HG03103 (cell line): Measurements from ENCODE around the gene KATNB1.

Source experiments
- ATAC-seq: cut with Tn5 transposase; IDR thresholded peaks from one replicate; pipeline ENCODE4 v1.9.1; 2021; ENCODE audit warnings: low read depth; ENCODE audit not compliant: unreplicated experiment

Gene KATNB1, protein sequence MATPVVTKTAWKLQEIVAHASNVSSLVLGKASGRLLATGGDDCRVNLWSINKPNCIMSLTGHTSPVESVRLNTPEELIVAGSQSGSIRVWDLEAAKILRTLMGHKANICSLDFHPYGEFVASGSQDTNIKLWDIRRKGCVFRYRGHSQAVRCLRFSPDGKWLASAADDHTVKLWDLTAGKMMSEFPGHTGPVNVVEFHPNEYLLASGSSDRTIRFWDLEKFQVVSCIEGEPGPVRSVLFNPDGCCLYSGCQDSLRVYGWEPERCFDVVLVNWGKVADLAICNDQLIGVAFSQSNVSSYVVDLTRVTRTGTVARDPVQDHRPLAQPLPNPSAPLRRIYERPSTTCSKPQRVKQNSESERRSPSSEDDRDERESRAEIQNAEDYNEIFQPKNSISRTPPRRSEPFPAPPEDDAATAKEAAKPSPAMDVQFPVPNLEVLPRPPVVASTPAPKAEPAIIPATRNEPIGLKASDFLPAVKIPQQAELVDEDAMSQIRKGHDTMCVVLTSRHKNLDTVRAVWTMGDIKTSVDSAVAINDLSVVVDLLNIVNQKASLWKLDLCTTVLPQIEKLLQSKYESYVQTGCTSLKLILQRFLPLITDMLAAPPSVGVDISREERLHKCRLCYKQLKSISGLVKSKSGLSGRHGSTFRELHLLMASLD

DNA sequence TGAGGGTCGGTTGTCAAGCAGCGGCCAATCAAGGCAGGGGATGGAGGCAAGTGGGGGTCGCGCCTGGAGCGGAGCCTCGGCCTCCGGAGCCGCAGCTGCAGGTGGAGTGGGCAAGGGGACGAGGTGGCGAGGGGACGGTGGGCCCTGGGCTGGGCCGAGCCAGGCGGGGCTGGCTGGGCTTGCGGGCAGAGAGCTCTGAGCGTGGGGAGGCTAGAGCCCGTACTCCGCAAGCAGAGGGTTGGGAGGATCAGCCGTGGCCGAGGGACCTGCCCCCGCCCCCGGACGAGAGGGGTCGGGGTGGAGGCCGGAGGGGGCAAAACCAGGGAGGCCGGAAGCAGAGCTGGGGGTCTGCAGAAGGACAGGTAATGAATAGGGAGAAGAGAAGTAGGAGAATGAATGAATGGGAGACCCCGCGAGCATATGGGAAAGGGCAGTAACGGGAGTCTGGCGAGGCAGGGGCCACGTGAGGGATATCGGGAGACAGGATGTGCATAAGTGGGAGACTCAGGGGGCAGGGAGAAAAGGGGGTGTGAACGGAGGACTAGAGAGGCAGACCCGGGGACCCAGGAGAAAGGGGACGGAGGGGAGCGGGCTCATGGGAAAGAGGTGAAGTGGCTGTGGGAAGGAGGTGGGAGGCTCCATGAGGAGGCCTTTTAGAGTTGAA, at the start of gene KATNB1:
KATNB1 (plus strand) TSS at position 16 of the 664 bp plus-strand sequence. CDS start 1,474 bp downstream, outside the sequence.
- ATAC-seq: peak; percentile 14

DNA sequence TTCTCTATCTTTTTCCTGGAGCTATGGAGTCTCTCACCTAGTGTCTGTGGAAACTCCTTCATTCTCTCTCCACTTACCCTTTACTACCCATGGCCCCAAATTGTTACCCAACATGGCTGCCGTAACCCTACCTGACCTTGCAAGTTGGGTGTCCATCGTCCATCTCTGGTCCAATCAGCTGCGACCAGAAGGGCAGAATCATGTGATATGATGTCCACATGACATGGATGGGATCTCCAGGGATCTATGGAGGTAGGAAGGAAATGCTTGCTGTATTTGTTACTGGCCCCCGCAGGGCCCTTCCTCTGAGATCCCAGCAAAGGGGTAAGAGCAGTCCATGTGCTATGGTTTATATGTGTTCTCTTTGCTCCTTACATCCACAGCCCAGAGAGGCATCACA, 49.0 kb upstream of the KATNB1 start:
- ATAC-seq: no peak

DNA sequence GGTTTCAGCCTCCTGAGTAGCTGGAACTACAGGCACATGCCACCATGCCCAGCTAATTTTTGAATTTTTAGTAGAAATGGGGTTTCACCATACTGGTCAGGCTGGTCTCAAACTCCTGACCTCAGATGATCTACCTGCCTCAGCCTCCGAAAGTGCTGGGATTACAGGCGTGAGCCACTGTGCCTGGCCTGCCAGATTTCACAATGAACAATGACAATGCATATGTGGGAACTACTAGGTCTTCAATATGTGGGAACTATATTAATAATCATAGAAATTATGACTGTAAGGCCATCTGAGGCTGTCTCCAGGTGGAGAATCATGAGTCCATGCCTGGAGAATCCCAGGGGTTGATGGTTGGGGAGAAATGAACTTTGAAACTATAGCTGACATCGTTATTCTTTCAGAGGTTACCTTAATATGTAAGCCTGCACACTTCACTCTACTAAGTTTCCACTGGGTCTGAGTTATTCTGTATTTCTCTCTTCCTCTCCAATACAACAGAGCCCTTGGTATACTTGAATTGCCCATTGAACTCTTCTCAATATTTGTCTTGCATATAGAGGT, 48.1 kb upstream of the KATNB1 start:
- no peak for ATAC-seq

DNA sequence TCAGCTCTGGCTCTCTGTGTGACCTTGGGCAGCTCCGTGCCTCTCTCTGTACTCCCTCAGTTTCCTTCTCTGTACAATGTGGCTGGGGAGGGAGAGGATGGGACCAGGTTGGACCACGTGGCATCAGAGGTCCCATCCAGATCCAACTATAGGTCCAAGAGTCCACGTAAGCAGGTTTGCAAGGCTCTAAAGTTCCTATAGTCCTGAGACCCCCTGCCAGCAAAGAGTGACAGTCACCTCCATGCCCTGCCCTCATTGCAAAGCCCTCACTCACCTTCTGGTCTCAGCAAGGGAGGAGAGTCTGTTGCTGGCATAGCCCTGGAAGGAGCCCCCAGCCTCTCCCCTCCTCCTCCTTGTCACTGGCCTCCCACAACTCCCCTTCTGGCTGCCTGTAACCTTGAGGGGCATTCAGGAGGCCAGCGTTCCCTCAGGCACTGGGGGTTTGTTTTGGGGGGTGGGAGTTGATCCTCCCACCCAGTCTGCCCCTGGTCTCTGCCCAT, 47.0 kb upstream of the KATNB1 start:
- ATAC-seq: no peak

DNA sequence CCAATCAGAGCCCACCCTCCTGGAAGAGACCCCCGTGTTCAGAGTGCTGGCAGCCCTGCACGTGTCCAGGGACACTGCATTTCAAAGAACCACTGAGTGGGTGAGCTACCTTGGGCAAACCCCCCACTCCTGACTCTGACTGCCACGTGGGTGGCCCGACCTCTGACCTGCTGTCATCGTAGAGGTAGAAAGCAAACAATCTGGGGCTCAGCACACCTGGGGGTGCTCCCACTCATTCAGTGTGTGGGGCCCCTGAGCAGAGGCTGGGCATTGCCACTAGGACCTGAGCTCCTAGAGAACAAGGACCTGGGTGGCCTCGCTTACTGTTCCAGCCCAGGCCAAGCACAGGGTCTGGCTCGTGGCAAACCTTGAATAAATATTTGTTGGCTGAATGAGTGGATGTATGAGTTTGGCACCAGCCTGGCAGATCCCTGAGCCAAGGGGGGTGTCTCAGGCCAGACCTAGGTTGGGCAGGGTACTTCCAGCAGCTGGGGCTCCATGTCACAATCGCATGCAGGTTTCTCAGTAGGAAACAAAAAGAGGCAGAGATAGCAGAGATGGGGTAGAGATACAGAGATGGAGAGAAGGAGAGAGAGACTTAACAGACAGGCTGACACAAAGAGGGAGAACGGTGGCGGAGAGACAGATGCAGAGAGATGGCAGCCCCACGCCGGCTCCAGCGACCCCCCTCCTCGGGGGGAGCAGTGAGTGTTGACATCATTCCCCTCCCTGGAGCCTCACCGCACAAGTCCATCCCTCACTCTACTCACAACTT, 46.4 kb upstream of the KATNB1 start:
- ATAC-seq: peak; percentile 14

DNA sequence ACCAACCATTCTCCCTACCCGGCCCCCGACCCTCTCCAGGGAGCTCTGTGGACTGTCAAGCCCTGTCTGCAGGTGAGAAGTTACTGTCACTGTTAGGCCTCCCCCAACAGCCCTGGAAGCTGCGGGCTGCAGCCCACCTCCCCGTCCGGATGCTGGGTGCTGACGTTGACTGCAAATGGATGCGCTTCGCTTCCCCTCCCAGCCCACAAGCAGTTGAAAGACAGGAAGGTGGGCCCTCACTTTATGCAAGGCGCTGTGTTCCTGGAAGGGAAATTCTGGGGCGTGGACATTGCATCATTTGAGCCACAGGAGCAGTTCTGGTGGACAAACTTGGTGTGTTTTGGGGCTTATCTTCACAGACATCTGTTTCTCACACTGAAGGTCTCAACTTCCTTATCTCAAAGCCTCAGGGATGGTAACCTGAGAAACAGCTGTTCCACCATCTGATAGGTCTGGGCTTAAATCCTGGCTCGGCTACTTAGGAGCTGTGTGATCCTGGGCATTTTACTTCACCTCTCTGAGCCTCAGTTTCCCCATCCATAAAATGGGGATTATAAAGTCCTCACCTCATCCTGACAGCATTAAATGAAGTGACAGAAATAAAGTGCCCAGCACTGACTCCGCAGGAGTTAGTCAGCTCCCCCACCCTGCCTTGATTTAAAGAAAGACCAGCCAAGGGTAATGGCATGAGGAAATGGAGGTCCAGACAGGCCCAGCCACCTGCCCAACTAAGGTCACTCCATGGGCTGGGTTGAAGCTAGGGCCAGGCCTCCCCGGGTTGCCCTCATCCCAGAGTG, 45.6 kb upstream of the KATNB1 start:
- ATAC-seq: peak; percentile 65

DNA sequence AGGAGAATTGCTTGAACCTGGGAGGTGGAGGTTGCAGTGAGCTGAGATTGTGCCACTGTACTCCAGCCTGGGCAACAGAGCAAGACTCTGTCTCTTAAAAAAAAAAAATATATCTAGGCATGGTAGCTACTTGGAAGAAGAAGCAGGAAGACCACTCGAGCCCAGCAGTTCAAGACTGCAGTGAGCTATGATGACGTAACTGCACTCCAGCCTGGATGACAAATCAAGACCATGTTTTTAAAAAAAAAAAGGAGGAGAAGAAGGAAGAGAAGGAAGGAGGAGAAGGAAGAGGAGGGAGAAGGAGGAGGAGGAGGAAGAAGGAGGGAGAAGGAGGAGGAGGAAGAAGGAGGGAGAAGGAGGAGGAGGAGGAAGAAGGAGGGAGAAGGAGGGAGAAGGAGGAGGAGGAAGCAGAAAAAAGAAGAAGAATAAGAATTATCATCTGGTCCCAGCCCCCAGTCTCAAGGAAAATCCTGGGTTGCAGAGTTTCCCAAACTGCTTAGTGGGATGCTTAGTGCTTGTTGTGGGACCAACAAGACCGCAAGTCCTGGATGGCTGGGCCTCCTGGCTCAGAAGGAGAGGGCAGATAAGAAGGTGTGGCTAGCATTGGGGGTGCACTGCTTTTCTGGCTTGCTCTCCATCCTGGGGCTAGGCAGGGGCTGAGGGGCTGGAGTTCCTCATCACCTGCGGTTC, 44.6 kb upstream of the KATNB1 start:
- ATAC-seq: no peak

DNA sequence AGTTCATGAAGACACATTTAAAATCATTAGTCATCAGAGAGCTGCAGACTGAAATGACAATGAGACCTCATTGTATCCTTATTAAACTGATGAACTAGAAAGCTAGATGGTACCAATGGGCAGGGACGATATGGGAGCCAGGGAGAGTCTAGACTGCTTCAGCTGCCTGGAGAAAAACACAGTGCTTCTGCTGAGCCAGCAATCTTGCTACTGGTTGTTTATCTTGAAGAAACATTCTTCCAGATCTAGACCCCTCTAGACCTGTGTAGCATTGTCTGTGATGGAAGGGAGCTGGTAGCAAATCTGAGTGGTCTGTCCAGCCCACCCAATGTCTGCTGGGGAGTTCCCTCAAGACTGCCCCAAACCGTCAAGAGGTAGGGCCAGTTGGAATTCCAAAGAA, 42.9 kb upstream of the KATNB1 start:
- no peak for ATAC-seq

DNA sequence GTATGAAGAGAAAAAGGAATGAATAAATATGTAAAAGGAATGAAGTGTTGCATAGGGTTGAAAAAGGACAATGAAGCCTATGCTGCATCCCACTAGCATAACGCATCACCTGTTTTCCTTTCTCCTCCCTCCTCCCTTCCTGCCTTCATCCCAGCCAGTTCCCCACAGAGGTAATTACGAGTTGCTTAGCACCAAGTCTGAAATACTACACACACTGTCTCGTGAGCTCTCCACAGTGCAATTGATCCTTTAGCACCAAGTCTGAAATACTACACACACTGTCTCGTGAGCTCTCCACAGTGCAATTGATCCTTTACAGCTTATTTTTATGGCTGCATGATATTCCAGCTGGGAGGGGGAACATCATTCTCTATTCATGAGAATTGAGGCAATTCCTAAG, 42.0 kb upstream of the KATNB1 start:
- no peak for ATAC-seq

DNA sequence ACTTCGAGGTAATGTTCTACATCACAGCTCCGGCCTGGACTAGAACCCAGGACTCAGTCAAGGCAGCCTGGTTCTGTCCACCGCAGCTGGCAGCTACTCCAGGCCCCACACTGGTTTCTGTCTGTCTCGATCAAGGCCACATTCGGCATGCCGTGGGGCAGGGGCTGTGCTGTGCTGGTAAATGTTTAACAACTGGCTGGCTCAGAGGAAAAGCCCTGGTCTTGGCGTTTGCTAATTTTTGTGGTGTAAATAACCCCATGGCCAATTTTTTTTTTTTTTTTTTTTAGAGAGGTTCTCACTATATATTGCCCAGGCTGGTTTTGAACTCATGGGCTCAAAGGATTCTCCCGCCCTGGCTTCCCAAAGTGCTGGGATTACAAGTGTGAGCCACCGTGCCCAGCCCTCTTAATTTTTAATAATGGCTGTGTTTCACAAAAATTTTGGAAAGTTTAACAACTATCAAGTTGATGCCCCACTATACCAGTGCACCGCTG, 41.3 kb upstream of the KATNB1 start:
- no peak for ATAC-seq

DNA sequence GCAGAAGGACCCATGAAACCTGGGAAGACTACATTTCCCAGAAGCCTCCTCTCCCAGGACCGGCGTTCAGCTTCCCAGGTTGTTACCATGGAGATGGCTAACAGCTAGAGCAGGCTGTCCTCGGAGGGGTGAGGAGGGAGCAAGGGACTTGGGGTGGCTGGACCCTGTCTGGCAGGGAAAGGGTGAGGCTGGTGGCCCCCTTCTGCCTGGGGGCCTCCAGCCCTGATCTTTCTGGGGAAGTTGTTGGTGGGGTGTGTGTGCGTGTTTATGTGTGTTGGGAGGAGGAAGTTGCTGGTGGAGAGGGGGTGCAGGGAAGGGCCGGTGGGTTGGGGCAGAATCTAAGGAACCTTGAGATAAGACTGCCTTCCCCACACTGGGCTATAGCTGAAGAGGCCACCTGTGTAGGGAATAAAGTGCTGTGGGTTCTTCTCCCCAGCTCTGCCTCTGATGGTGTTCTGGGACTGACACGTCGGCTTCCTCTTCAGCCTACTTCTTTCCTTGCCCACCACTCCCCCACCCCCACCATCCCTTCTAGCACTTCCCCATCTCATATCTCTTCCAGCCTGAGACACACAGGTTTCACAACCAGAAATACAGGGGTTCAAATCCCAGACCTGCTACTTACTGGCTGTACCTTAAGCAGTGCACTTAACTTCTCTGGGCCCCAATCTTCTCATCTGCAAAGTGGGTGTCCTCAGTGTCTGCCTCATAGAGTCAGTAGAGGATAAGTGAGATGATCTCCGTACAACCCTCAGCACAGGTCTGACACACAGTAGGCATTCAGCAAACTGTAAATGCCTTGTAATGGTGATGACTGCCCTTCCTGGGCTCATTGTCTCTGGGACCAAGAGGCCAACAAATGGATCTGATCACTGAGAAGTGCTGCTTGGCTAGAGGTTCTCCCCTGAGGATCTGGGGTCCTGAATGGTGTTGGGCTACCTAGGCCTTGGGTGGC, 40.6 kb upstream of the KATNB1 start, which contains the start of gene DRC7:
DRC7 (plus strand) TSS at position 82 of the 955 bp plus-strand sequence. CDS start 3,144 bp downstream, outside the sequence.
- ATAC-seq: no peak

DNA sequence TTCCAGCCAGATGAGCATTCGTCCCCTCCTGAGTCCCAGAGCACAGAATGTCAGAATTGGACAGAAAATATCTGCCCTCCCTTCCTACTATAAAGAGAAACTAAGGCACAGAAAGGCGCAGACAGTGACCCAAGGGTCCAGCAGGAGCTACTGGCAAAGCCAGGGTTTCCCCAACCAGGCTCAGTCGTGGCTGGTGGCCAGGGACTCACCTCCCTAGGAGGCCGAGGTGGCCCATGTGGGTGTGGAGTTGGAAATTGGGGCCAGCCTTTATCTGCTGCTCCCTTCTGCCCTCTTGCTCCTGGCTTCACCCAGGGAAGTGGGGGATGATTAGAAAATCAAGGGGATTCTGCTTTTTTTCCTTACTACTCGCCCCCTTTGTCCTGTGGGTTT, 39.9 kb upstream of the KATNB1 start:
- no peak for ATAC-seq

DNA sequence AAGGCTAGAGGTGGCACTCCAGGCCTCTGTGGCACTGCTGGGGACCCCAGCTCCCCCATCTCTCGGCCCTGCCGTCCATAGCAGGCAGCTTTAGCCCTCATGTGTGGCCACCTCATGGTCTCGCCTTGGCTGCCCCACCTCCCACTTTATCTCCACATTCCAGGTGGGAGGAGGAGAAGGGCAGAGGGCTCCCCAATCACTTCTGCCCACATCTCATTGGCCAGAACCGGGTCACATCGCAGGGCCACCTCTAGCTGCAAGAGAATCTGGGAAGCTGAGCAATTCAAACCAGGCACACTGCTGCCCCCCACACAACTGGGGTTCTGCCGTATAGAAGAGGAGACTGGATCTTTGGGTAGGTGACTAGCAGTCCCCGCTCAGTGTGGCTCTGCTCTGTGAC, 39.3 kb upstream of the KATNB1 start:
- no peak for ATAC-seq

DNA sequence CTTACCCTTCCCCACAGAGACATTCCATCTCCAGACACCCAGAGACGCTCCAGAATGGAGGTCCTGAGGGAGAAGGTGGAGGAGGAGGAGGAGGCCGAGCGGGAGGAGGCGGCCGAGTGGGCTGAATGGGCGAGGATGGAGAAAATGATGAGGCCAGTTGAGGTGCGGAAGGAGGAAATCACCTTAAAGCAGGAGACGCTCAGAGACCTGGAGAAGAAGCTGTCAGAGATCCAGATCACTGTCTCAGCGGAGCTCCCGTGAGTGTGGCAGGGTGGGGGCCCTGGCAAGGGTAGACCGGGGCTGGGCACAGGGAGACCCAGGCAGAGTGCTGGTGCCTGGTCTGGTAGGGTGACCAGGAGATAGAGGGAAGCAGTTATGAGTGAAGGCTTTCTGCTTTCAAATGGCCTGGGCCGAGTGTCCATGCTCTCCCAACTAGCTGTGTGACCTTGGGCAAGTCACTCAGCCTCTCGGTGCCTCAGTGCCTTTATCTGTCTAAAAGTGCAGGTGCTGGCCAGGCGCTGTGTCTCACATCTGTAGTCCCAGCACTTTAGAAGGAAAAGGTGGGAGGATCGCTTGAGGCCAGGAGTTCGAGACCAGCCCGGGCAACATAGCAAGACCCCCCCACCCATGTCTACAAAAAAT, 37.6 kb upstream of the KATNB1 start:
- no peak for ATAC-seq

DNA sequence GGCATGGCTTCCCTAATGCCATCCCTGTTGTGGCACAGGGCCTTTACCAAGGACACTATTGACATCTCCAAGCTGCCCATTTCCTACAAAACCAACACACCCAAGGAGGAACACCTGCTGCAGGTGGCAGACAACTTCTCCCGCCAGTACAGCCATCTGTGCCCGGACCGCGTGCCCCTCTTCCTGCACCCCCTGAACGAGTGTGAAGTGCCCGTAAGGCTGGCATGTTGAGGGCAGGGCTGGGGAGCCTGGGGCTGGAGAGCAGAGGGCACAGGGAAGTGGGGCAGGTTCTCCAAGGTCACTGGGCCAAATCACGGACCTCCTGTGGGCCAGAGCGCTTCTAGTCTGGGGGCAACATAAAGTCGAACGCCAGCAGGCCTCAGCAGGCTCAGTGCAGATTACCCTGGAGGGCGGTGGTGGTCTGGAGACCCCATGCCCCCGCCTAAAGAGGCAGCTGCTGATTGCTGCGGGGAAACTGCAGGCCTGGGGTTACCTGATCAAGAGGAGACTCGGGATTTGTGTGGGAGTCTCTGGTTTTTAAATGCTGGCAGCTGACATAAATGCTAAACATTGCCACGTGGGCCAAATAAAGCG, 36.7 kb upstream of the KATNB1 start:
- ATAC-seq: no peak

DNA sequence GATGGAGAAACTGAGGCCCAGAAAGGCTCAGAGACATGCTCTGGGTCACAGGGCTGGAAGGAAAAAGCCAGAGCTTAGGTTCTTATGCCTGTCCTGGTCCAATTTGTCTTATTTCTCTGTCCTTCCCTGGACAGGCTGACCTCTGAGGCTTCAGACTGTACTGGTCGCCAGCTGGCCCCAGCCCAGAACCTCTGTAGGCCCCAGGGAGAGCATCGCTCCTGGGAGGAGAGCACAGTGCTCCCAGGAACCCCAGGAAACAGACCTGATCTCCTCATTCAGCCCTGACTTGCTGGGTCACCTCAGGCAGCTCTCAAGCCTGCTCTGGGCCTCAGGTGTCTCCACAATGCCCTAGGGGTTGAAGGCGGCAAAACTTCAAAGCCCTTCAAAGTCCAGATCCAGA, 36.1 kb upstream of the KATNB1 start:
- ATAC-seq: no peak

DNA sequence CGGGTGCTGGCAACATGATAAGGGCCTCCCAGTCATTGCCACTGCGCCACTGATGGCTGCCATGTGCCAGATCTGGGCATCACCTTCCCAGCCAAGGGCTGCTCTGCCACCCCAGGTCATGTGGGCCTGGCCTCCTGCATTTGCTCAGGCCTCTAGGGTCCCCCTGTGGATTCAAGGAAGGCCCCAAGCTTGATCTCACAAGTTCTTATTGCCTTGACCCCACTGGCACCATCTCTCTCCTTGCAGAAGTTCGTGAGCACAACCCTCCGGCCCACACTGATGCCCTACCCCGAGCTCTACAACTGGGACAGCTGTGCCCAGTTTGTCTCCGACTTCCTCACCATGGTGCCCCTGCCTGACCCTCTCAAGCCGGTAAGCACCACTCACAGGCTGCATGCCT, 35.7 kb upstream of the KATNB1 start:
- no peak for ATAC-seq
